AG04449 (cell line): ENCODE results near the gene BMP2.

Experiments
- CTCF ChIA-PET: fragments of 350-600 bp; formaldehyde crosslinking; extraction: SDS; loops from one replicate; lab custom pipeline; 2021; ENCODE audit warnings: antibody characterized with exemption; lab: Yijun Ruan, JAX
- POLR2A ChIA-PET: fragments of 400-600, 350-600 bp; formaldehyde crosslinking; extraction: SDS; loops from one replicate; lab custom pipeline; 2020; ENCODE audit warnings: antibody characterized with exemption, inconsistent platforms; lab: Yijun Ruan, JAX
- DNase-seq: peaks from one replicate; pipeline ENCODE4 v3.0.0-alpha.2; 2010; ENCODE audit warnings: low read depth, low spot score
- H3K4me3 ChIP-seq: 2 replicates; pipeline ENCODE4 v1.5.1; 2011; ENCODE audit warnings: low read depth, mild to moderate bottlenecking, control low read depth, low read length
- CTCF ChIP-seq: IDR thresholded peaks from one replicate; pipeline ENCODE4 v1.5.1; 2011; ENCODE audit warnings: mild to moderate bottlenecking, moderate library complexity, low read length, control low read depth, inconsistent platforms; ENCODE audit not compliant: insufficient read depth; ENCODE audit errors: missing control alignments

BMP2 gene

GRCh38 chr20:6765469-6766058 is 1.9 kb upstream of the BMP2 start:
- no peak for DNase-seq
- ChIA-PET CTCF (interaction anchor here (0.7 to 3.6 kb wide), 30 partner anchors 8 to 1163 kb away, joined by 3 to 30 read pairs (median 5); no protein-coding TSS in a partner anchor), POLR2A (no interaction called here)
- TF ChIP-seq CTCF = peak; percentile 12
- H3K4me3 ChIP-seq = no peak overlapping the region

GRCh38 chr20:6766433-6766832 is 1.1 kb upstream of the BMP2 start:
- H3K4me3 ChIP-seq = no peak overlapping the region
- no peak for DNase-seq
- CTCF ChIA-PET = interaction anchor here (0.7 to 3.6 kb wide), 26 partner anchors 9 to 1162 kb away, joined by 3 to 30 read pairs (median 5); no protein-coding TSS in a partner anchor
- no peak for TF ChIP-seq CTCF
- POLR2A ChIA-PET = no interaction called here

- peak overlapping the region; percentile 58 for H3K4me3 ChIP-seq
- no peak for DNase-seq
- no peak for TF ChIP-seq CTCF
- ChIA-PET CTCF (interaction anchor here (0.9 to 3.6 kb wide), 7 partner anchors 9 to 1158 kb away, joined by 3 to 30 read pairs (median 7); no protein-coding TSS in a partner anchor), POLR2A (no interaction called here)
Observed at GRCh38 chr20:6767126-6767535, 355 bp upstream of the BMP2 start.

GRCh38 chr20:6768228-6769140 is 998 bp downstream of the BMP2 start:
- ChIA-PET POLR2A (interaction anchor here (0.7 kb wide), 1 partner anchor 1298 kb away, joined by 4 read pairs; no protein-coding TSS in a partner anchor), CTCF (interaction anchor here (0.5 to 0.9 kb wide), 2 partner anchors 11 to 185 kb away, joined by 3 read pairs; no protein-coding TSS in a partner anchor)
- DNase-seq = no peak
- TF ChIP-seq CTCF = no peak
- H3K4me3 ChIP-seq = peak overlapping the region; percentile 58

GRCh38 chr20:6769903-6770785 is 2.7 kb downstream of the BMP2 start:
- no peak for TF ChIP-seq CTCF
- DNase-seq = no peak
- ChIA-PET CTCF (no interaction called here), POLR2A (no interaction called here)
- H3K4me3 ChIP-seq = no peak overlapping the region
